IMR-90 (cell line): ENCODE data around the gene CCDC83.

Experiments
- BHLHE40 ChIP-seq: fragments of 150-350 bp; IDR thresholded peaks from 2 replicates; pipeline ENCODE4 v1.6.1; 2016; ENCODE audit warnings: mild to moderate bottlenecking, low read depth, low read length
- CEBPB ChIP-seq: IDR thresholded peaks from 2 replicates; pipeline ENCODE4 v1.6.1; 2012; ENCODE audit warnings: low read depth, low read length, improper control_type of control experiment
- CHD1 ChIP-seq: IDR thresholded peaks from 2 replicates; pipeline ENCODE4 v1.6.1; 2012; ENCODE audit warnings: low read depth, low read length, improper control_type of control experiment
- FOS ChIP-seq: fragments of 150-350 bp; IDR thresholded peaks from 2 replicates; pipeline ENCODE4 v1.6.1; 2016; ENCODE audit warnings: low read depth, low read length
- MAFK ChIP-seq: IDR thresholded peaks from 2 replicates; pipeline ENCODE4 v1.6.1; 2012; ENCODE audit warnings: low read depth, low read length, improper control_type of control experiment
- MXI1 ChIP-seq: IDR thresholded peaks from 2 replicates; pipeline ENCODE4 v1.6.1; 2012; ENCODE audit warnings: low read depth, mild to moderate bottlenecking, low read length, moderate library complexity, borderline replicate concordance
- POLR2A ChIP-seq: IDR thresholded peaks from 2 replicates; pipeline ENCODE4 v1.6.1; 2012; ENCODE audit warnings: mild to moderate bottlenecking, low read depth, low read length
- RAD21 ChIP-seq: IDR thresholded peaks from 2 replicates; pipeline ENCODE4 v1.6.1; 2012; ENCODE audit warnings: low read length, improper control_type of control experiment
- RCOR1 ChIP-seq: IDR thresholded peaks from 2 replicates; pipeline ENCODE4 v1.6.1; 2012; ENCODE audit warnings: mild to moderate bottlenecking, low read length, improper control_type of control experiment; ENCODE audit not compliant: insufficient replicate concordance
- RFX5 ChIP-seq: IDR thresholded peaks from 2 replicates; pipeline ENCODE4 v1.8.0; 2012; ENCODE audit warnings: low read depth, mild to moderate bottlenecking, low read length, moderate library complexity
- SMC3 ChIP-seq: fragments of 150-350 bp; IDR thresholded peaks from 2 replicates; pipeline ENCODE4 v1.6.1; 2016; ENCODE audit warnings: low read depth, mild to moderate bottlenecking, antibody characterized with exemption, low read length, moderate library complexity
- TF ChIP-seq, protein P1 (sequence below): fragments of 150-350 bp; IDR thresholded peaks from 2 replicates; pipeline ENCODE4 v1.6.1; 2016; ENCODE audit warnings: low read depth, mild to moderate bottlenecking, low read length, moderate library complexity, borderline replicate concordance
- TF ChIP-seq, protein P2 (sequence below): conservative IDR thresholded peaks from 2 replicates; pipeline ENCODE4 v1.5.1; 2012; ENCODE audit warnings: mild to moderate bottlenecking, low read depth, low read length, improper control_type of control experiment
- TF ChIP-seq, protein P3 (sequence below): fragments of 150-350 bp; IDR thresholded peaks from 2 replicates; pipeline ENCODE4 v1.6.1; 2017; ENCODE audit warnings: mild to moderate bottlenecking, antibody characterized with exemption, low read length, low read depth

DNA sequence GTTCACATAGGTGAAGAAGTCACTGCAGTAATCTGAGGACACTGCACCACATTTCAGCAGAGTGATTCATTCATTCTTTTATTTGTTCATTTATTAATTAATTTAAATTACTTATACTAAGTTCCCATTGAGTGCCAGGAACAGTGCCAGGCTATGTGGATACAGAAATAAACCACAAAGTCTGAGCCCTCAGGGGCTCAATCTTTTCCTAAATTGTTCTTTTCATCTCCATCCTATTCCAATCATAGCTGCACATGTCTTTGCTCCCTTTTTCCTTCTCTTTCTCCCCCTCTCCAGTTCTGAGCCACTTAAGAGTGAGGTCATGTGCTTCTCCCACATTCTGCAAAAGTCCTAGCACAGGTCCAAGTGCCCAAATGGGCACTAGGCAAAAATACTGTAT lies 49.2 kb upstream of the CCDC83 start:
- TF ChIP-seq POLR2A (no peak), FOS (no peak), RAD21 (no peak), CHD1 (no peak), BHLHE40 (no peak), MXI1 (no peak), RCOR1 (no peak), MAFK (no peak), SMC3 (no peak), RFX5 (no peak), CEBPB (no peak)
- TF ChIP-seq, protein P1, sequence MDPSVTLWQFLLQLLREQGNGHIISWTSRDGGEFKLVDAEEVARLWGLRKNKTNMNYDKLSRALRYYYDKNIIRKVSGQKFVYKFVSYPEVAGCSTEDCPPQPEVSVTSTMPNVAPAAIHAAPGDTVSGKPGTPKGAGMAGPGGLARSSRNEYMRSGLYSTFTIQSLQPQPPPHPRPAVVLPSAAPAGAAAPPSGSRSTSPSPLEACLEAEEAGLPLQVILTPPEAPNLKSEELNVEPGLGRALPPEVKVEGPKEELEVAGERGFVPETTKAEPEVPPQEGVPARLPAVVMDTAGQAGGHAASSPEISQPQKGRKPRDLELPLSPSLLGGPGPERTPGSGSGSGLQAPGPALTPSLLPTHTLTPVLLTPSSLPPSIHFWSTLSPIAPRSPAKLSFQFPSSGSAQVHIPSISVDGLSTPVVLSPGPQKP: no peak
- TF ChIP-seq, protein P2, sequence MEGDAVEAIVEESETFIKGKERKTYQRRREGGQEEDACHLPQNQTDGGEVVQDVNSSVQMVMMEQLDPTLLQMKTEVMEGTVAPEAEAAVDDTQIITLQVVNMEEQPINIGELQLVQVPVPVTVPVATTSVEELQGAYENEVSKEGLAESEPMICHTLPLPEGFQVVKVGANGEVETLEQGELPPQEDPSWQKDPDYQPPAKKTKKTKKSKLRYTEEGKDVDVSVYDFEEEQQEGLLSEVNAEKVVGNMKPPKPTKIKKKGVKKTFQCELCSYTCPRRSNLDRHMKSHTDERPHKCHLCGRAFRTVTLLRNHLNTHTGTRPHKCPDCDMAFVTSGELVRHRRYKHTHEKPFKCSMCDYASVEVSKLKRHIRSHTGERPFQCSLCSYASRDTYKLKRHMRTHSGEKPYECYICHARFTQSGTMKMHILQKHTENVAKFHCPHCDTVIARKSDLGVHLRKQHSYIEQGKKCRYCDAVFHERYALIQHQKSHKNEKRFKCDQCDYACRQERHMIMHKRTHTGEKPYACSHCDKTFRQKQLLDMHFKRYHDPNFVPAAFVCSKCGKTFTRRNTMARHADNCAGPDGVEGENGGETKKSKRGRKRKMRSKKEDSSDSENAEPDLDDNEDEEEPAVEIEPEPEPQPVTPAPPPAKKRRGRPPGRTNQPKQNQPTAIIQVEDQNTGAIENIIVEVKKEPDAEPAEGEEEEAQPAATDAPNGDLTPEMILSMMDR: no peak
- TF ChIP-seq, protein P3, sequence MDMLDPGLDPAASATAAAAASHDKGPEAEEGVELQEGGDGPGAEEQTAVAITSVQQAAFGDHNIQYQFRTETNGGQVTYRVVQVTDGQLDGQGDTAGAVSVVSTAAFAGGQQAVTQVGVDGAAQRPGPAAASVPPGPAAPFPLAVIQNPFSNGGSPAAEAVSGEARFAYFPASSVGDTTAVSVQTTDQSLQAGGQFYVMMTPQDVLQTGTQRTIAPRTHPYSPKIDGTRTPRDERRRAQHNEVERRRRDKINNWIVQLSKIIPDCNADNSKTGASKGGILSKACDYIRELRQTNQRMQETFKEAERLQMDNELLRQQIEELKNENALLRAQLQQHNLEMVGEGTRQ: no peak
